Cardiac muscle cell (in vitro differentiated cells and primary cell): ENCODE data around the gene ST6GALNAC3. TPM values are rescaled to one million over a fixed set of nuclear protein-coding genes. Genes with fewer than 3 reads are reported as not detected.

Experiments used
- DNase-seq, 2 donors: peaks; one replicate each; pipeline versions ENCODE4 v3.0.0 to v3.0.0-alpha.2; 2010 to 2017; ENCODE audit warnings: low read depth in 1 of 2, low spot score in 1 of 2
- H3K27ac ChIP-seq: fragments of 200-600 bp; sonication (generic); 2 replicates; pipeline ENCODE4 v1.5.1; 2016
- H3K27me3 ChIP-seq: fragments of 200-600 bp; sonication (generic); 2 replicates; pipeline ENCODE4 v1.6.0; 2016; ENCODE audit warnings: control low read depth
- H3K36me3 ChIP-seq: fragments of 200-600 bp; sonication (generic); 2 replicates; pipeline ENCODE4 v1.5.1; 2016; ENCODE audit warnings: control low read depth
- H3K4me1 ChIP-seq: fragments of 200-600 bp; sonication (generic); 2 replicates; pipeline ENCODE4 v1.8.1; 2017; ENCODE audit warnings: low read depth, mild to moderate bottlenecking, mixed run types
- H3K4me3 ChIP-seq: fragments of 200-600 bp; sonication (generic); 2 replicates; pipeline ENCODE4 v1.5.1; 2016; ENCODE audit warnings: mild to moderate bottlenecking
- H3K9me3 ChIP-seq: fragments of 200-600 bp; sonication (generic); 2 replicates; pipeline ENCODE4 v1.5.1; 2017; ENCODE audit warnings: low read depth, mild to moderate bottlenecking, control low read depth
- CTCF ChIP-seq: IDR thresholded peaks from 2 replicates; pipeline ENCODE4 v1.5.1; 2012; ENCODE audit warnings: low read depth, mild to moderate bottlenecking, low read length
- polyA plus RNA-seq: library from polyadenylated mRNA; unstranded; fragments of >200 nt; fragmentation: Nextera tagmentation; extraction: Ambion mirVana; gene quantifications from 2 replicates; pipeline ENCODE4 v1.2.1, GENCODE V29; 2016
- total RNA-seq: library from RNA; depleted of rRNA; stranded (reverse); fragments of >200 nt; gene quantifications from 2 replicates; pipeline ENCODE4 v1.2.3, GENCODE V29; 2016

ST6GALNAC3 gene
- total and polyA plus RNA-seq, 2 experiments from 2014 or later = 10.4 to 14.8 TPM

- Histone ChIP-seq H3K4me3 (no peak overlapping the region), H3K27me3 (no peaks in the 10 kb centered on the region), H3K4me1 (no peaks in the 10 kb centered on the region), H3K27ac (no peak overlapping the region), H3K36me3 (no peaks in the 10 kb centered on the region), H3K9me3 (no peaks in the 10 kb centered on the region)
- no peak for TF ChIP-seq CTCF
- no peak for DNase-seq
Measured at GRCh38 chr1:76491737-76492136, 417.2 kb downstream of the ST6GALNAC3 start.

- Histone ChIP-seq H3K27ac (no peak overlapping the region), H3K4me1 (no peaks in the 10 kb centered on the region), H3K9me3 (no peaks in the 10 kb centered on the region), H3K27me3 (no peaks in the 10 kb centered on the region), H3K4me3 (no peak overlapping the region), H3K36me3 (no peaks in the 10 kb centered on the region)
- TF ChIP-seq CTCF = no peak
- DNase-seq = no peak
Measured at GRCh38 chr1:76492752-76493430, 418.3 kb downstream of the ST6GALNAC3 start.

- Histone ChIP-seq H3K4me1 (no peaks in the 10 kb centered on the region), H3K9me3 (no peaks in the 10 kb centered on the region), H3K4me3 (no peak overlapping the region), H3K27ac (no peak overlapping the region), H3K36me3 (no peaks in the 10 kb centered on the region), H3K27me3 (no peaks in the 10 kb centered on the region)
- no peak for TF ChIP-seq CTCF
- no peak for DNase-seq
Measured at GRCh38 chr1:76494807-76495206, 420.3 kb downstream of the ST6GALNAC3 start.

GRCh38 chr1:76496871-76497270 lies 422.3 kb downstream of the ST6GALNAC3 start:
- no peaks in the 10 kb centered on the region for H3K27me3 ChIP-seq
- no peak overlapping the region for H3K4me3 ChIP-seq
- no peak for TF ChIP-seq CTCF
- no peaks in the 10 kb centered on the region for H3K9me3 ChIP-seq
- H3K36me3 ChIP-seq = no peaks in the 10 kb centered on the region
- no peak overlapping the region for H3K27ac ChIP-seq
- H3K4me1 ChIP-seq = peaks cover 4% of the 10 kb centered on the region
- DNase-seq = no peak

DNA sequence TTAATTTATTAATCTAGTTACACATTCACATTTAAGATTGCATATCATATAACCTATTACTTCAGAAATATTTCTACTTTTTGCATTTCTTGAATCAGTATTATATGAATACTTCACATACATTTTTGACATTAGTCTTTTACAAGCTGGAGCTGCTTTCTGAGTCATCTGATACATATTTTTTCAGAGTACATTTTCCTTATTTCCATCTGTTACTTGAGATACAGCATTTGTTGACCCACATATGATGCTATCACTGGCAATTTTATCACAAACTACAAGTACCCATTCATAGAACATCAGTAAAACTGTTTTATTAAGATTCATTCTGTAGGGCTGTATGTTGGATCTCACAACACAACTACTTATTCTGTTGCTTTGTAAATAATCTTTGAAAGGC lies 425.6 kb downstream of the ST6GALNAC3 start:
- no peak overlapping the region for H3K27ac ChIP-seq
- H3K9me3 ChIP-seq = no peaks in the 10 kb centered on the region
- H3K27me3 ChIP-seq = no peaks in the 10 kb centered on the region
- DNase-seq = no peak
- no peak for TF ChIP-seq CTCF
- no peak overlapping the region for H3K4me3 ChIP-seq
- no peaks in the 10 kb centered on the region for H3K36me3 ChIP-seq
- H3K4me1 ChIP-seq = peaks cover 4% of the 10 kb centered on the region
